GM12878 (cell line): Measurements from ENCODE around the gene CD7. TPM values are rescaled to one million over a fixed set of nuclear protein-coding genes. Genes with fewer than 3 reads are reported as not detected.

Source experiments
- ATAC-seq: fragments of 200-7000 bp; cut with Tn5 transposase; 3 replicates; pipeline ENCODE4 v1.9.1; 2020; ENCODE audit warnings: mild to moderate bottlenecking, moderate library complexity
- BruUV-seq: library from RNA; stranded (reverse); fragments of 400-500 nt; replicated peaks from 2 replicates; lab custom pipeline; 2021; lab: Mats Ljungman, UMichigan
- CTCF ChIA-PET: fragments of 300-600 bp; sonication (Branson Sonifier 250); formaldehyde crosslinking; extraction: SDS; loops from one replicate; lab custom pipeline; 2021; ENCODE audit warnings: inconsistent platforms; lab: Yijun Ruan, JAX
- POLR2A ChIA-PET: fragments of 350-600 bp; formaldehyde crosslinking; extraction: SDS; loops from one replicate; lab custom pipeline; 2021; ENCODE audit warnings: inconsistent platforms; lab: Charles Lee
- RAD21 ChIA-PET: fragments of 300-600 bp; sonication (Branson Sonifier 250); formaldehyde crosslinking; loops from one replicate; lab custom pipeline; 2023; ENCODE audit warnings: antibody characterized with exemption; ENCODE audit not compliant: unreplicated experiment; lab: Charles Lee
- SMC1A ChIA-PET: fragments of 300-600 bp; sonication (Branson Sonifier 250); formaldehyde crosslinking; loops from one replicate; lab custom pipeline; 2023; ENCODE audit not compliant: unreplicated experiment, uncharacterized antibody; lab: Charles Lee
- DNase-seq: peaks from one replicate; pipeline ENCODE4 v3.0.0-alpha.2; 2011; ENCODE audit warnings: low read depth, low spot score
- FAIRE-seq: peaks from 3 replicates; lab custom pipeline; 2011; peaks lifted over from hg19 to GRCh38; lab: Jason Lieb, UNC
- H2AFZ ChIP-seq: 2 replicates; pipeline ENCODE4 v1.6.0; 2011; ENCODE audit warnings: low read depth, low read length, control low read depth; ENCODE audit not compliant: control insufficient read depth
- H3K27ac ChIP-seq: 2 replicates; pipeline ENCODE4 v1.5.1; 2011; ENCODE audit warnings: control low read depth; ENCODE audit not compliant: control insufficient read depth, insufficient read depth
- H3K27me3 ChIP-seq, 2 experiments: replicated peaks in 1 of 2; 2 replicates each; pipeline versions ENCODE4 v1.6.0 to v1.6.1; 2011; ENCODE audit warnings: low read length in 1 of 2; ENCODE audit not compliant: control insufficient read depth in 2 of 2, insufficient read depth in 2 of 2
- H3K36me3 ChIP-seq, 2 experiments: 2 replicates each; pipeline ENCODE4 v1.5.1; 2011; ENCODE audit warnings: low read length in 1 of 2; ENCODE audit not compliant: control insufficient read depth in 2 of 2, insufficient read depth in 2 of 2
- H3K4me1 ChIP-seq: 2 replicates; pipeline ENCODE4 v1.6.1; 2011; ENCODE audit warnings: mild to moderate bottlenecking, low read length, moderate library complexity, mixed read lengths; ENCODE audit not compliant: control insufficient read depth, insufficient read depth
- H3K4me2 ChIP-seq: 2 replicates; pipeline ENCODE4 v1.6.0; 2011; ENCODE audit warnings: control low read depth; ENCODE audit not compliant: control insufficient read depth, insufficient read depth
- H3K4me3 ChIP-seq: fragments of 200-600 bp; sonication (generic); 2 replicates; pipeline ENCODE4 v1.5.1; 2016
- H3K79me2 ChIP-seq: 2 replicates; pipeline ENCODE4 v1.6.0; 2011; ENCODE audit warnings: low read length; ENCODE audit not compliant: control insufficient read depth, insufficient read depth
- H3K9ac ChIP-seq: 2 replicates; pipeline ENCODE4 v1.8.0; 2011; ENCODE audit warnings: low read length, control low read depth, mixed read lengths; ENCODE audit not compliant: control insufficient read depth, insufficient read depth
- H3K9me3 ChIP-seq: replicated peaks from 3 replicates; pipeline ENCODE4 v1.5.1; 2011; ENCODE audit warnings: mild to moderate bottlenecking, low read length; ENCODE audit not compliant: control insufficient read depth, insufficient read depth
- H4K20me1 ChIP-seq: 2 replicates; pipeline ENCODE4 v1.6.0; 2011; ENCODE audit not compliant: control insufficient read depth, insufficient read depth
- MTA3 ChIP-seq: IDR thresholded peaks from 2 replicates; pipeline ENCODE4 v1.6.1; 2012; ENCODE audit warnings: low read length, inconsistent platforms, borderline replicate concordance
- MYC ChIP-seq: IDR thresholded peaks from 2 replicates; pipeline ENCODE4 v1.6.1; 2011; ENCODE audit warnings: mild to moderate bottlenecking, low read length, moderate library complexity, inconsistent platforms; ENCODE audit not compliant: insufficient read depth, insufficient replicate concordance, insufficient read length, severe bottlenecking
- POLR2AphosphoS5 ChIP-seq: IDR thresholded peaks from 2 replicates; pipeline ENCODE4 v1.6.1; 2011; ENCODE audit warnings: mild to moderate bottlenecking, low read length, inconsistent platforms
- RELA ChIP-seq: fragments of 450-650 bp; IDR thresholded peaks from 2 replicates; pipeline ENCODE4 v1.8.0; 2014; ENCODE audit warnings: borderline replicate concordance; ENCODE audit not compliant: partially characterized antibody
- WGBS: methylation state at CpG from one replicate; pipeline ENCODE4 v1.1.6; 2016; ENCODE audit warnings: low lambda C conversion rate; ENCODE audit not compliant: insufficient replicate concordance, insufficient coverage; ENCODE audit errors: missing lambda C conversion rate; 5-methylcytosine and 5-hydroxymethylcytosine counted together
- in situ Hi-C: fragments of 300-500 bp; cut with MboI; formaldehyde crosslinking; loops from 9 replicates; pipeline ENCODE4 v1.14.3; 2018; ENCODE audit warnings: mixed read lengths
- intact Hi-C: fragments of 100-400 bp; cut with micrococcal nuclease; formaldehyde crosslinking; loops from one replicate; pipeline ENCODE4 v1.14.2; 2022; ENCODE audit not compliant: unreplicated experiment
- polyA plus RNA-seq, 11 experiments: library from polyadenylated mRNA; depleted of rRNA in 4 of 11; unstranded in 6 of 11; stranded (reverse) in 5 of 11; fragments of >200 nt; fragmentation: Nextera tagmentation in 4 of 11; fragmentation: Illumina TruSeq in 1 of 11; extraction: Ambion mirVana in 4 of 11; extraction: Trizol in 1 of 11; gene quantifications; 1 replicate in 1 of 11; 2 replicates in 10 of 11; pipeline versions ENCODE4 v1.2.1 to v1.2.3, GENCODE V29; 2011 to 2016; ENCODE audit warnings: inconsistent platforms in 2 of 11, missing spikeins in 2 of 11, low read depth in 1 of 11
- total RNA-seq, 4 experiments: library from RNA; depleted of rRNA in 3 of 4; stranded (reverse); fragments of >200 nt in 3 of 4; fragmentation: Illumina TruSeq in 1 of 4; extraction: Trizol in 1 of 4; gene quantifications; 2 replicates each; pipeline versions ENCODE4 v1.2.1 to v1.2.3, GENCODE V29; 2013 to 2021
- TF ChIP-seq, protein P1 (sequence below): fragments of 450-650 bp; IDR thresholded peaks from 2 replicates; pipeline ENCODE4 v1.6.1; 2016; ENCODE audit warnings: mild to moderate bottlenecking
- TF ChIP-seq, protein P2 (sequence below): fragments of 450-650 bp; IDR thresholded peaks from 2 replicates; pipeline ENCODE4 v1.6.1; 2017; ENCODE audit warnings: mild to moderate bottlenecking
- TF ChIP-seq, protein P3 (sequence below): fragments of 450-650 bp; IDR thresholded peaks from 2 replicates; pipeline ENCODE4 v1.6.1; 2017; ENCODE audit warnings: low read depth, mild to moderate bottlenecking, moderate library complexity
- TF ChIP-seq, protein P4 (sequence below): fragments of 450-650 bp; IDR thresholded peaks from 2 replicates; pipeline ENCODE4 v1.6.1; 2018; ENCODE audit warnings: mild to moderate bottlenecking, low read depth, moderate library complexity; ENCODE audit not compliant: partially characterized antibody

Gene CD7
- total and polyA plus RNA-seq, 10 of the 15 experiments (the other 5 are each of a cell fraction or from before 2014, with no cell fraction given): 0.33 TPM; not detected in 9

DNA sequence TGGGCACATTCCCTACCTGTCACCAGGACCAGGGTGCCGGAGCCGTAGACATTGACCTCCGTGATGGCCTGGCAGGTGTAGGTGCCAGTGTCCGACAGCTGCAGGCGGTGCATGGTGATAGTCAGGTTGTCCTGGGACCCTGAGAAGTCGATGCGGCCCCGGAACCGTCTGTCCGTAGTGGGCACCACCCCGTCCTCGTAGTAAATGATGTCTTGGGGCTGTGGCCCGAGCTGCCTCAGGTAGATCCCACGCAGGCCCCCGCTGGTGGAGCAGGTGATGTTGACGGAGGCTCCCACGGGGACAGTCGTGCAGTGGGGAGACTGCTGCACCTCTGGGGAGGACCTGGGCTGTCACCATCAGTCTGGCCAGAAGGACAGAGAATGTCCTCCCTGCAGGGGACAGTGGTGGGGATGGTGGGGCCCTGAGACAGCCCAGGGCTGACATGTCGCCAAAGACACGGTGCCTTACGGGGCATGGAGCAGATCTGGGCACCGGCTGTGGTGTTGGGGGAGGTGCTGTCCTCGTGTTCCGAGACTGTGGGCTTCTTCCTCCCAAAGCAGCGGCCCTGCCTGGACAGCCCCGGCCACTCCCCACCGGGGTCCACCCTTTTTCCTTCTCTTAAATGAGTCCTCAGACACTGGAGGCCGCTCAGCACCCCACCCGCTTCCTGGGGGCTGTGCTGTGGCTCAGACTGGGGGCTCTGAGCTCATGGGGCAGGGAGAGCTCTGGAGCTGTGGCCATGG, 586 bp downstream of the CD7 start (continued):
- TF ChIP-seq, protein P1, sequence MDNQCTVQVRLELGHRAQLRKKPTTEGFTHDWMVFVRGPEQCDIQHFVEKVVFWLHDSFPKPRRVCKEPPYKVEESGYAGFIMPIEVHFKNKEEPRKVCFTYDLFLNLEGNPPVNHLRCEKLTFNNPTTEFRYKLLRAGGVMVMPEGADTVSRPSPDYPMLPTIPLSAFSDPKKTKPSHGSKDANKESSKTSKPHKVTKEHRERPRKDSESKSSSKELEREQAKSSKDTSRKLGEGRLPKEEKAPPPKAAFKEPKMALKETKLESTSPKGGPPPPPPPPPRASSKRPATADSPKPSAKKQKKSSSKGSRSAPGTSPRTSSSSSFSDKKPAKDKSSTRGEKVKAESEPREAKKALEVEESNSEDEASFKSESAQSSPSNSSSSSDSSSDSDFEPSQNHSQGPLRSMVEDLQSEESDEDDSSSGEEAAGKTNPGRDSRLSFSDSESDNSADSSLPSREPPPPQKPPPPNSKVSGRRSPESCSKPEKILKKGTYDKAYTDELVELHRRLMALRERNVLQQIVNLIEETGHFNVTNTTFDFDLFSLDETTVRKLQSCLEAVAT: no peak
- TF ChIP-seq RELA: no peak
- no peak for TF ChIP-seq MTA3
- TF ChIP-seq, protein P2, sequence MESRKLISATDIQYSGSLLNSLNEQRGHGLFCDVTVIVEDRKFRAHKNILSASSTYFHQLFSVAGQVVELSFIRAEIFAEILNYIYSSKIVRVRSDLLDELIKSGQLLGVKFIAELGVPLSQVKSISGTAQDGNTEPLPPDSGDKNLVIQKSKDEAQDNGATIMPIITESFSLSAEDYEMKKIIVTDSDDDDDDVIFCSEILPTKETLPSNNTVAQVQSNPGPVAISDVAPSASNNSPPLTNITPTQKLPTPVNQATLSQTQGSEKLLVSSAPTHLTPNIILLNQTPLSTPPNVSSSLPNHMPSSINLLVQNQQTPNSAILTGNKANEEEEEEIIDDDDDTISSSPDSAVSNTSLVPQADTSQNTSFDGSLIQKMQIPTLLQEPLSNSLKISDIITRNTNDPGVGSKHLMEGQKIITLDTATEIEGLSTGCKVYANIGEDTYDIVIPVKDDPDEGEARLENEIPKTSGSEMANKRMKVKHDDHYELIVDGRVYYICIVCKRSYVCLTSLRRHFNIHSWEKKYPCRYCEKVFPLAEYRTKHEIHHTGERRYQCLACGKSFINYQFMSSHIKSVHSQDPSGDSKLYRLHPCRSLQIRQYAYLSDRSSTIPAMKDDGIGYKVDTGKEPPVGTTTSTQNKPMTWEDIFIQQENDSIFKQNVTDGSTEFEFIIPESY: no peak
- no peak for TF ChIP-seq MYC
- TF ChIP-seq, all 136 proteins: peak for 0

DNA sequence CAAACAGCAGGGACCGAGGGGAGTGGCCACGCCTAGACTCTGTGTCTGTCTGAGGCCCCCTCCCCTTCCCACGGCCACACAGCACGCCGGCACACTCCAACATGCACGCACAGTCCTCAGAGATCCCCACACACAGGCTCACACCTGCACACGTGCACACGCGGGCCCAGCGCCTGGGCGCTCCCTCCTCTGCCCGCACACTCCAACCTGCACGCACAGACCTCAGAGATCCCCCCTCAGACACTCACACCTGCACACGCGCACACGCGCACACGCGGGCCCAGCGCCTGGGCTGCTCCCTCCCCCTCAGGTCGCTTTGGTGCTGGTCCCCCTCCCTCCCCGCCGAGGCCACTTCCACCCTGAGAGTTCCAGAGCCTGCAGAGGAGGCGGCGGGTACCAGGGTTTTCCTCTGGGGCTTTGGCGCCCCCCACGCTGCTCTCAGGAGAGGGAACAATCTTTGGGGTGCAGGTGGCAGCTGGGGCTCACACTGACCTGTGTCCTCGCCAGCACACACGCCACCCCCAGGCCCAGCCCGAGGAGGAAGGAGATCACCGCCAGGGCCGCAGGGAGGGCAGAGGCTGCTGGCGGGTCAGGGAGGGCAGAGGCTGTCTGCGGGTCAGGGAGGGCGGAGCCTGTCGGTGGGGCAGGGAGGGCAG, 1.6 kb downstream of the CD7 start:
- FAIRE-seq (no peak), DNase-seq (no peak), ATAC-seq (peak; percentile 56)
- H3K4me2 ChIP-seq: no peak overlapping the region
- H3K27me3 ChIP-seq: peaks cover 0 to 2% of the 10 kb centered on the region in 2 experiments; a peak in 2 of 4 replicates
- H3K9me3 ChIP-seq: no peaks in the 10 kb centered on the region; the same call in 2 of the 3 replicates
- in situ Hi-C loops (no loop called here), intact Hi-C loops (no loop called here)
- no peak overlapping the region for H2AFZ ChIP-seq
- ChIA-PET POLR2A (interaction anchor here (6.2 kb wide), 1 partner anchor 14 kb away, joined by 32 read pairs; no protein-coding TSS in a partner anchor), RAD21 (interaction anchor here (2.4 kb wide), 1 partner anchor 13 kb away, joined by 7 read pairs; no protein-coding TSS in a partner anchor), SMC1A (interaction anchor here (2.2 kb wide), 1 partner anchor 15 kb away, joined by 10 read pairs; no protein-coding TSS in a partner anchor), CTCF (interaction anchor here (2.0 kb wide), 1 partner anchor 80 kb away, joined by 5 read pairs; no protein-coding TSS in a partner anchor)
- WGBS: 8% methylated on average over 34 of the region's 36 CpGs
- no peaks in the 10 kb centered on the region for H3K36me3 ChIP-seq
- H3K27ac ChIP-seq: no peak overlapping the region
- no peaks in the 10 kb centered on the region for H4K20me1 ChIP-seq
- no peaks in the 10 kb centered on the region for H3K79me2 ChIP-seq
- no peaks in the 10 kb centered on the region for H3K4me1 ChIP-seq
- H3K9ac ChIP-seq: no peak overlapping the region
- BruUV-seq: no TSS peak
- H3K4me3 ChIP-seq: no peak overlapping the region
- no peak for TF ChIP-seq POLR2AphosphoS5
- TF ChIP-seq, protein P3, sequence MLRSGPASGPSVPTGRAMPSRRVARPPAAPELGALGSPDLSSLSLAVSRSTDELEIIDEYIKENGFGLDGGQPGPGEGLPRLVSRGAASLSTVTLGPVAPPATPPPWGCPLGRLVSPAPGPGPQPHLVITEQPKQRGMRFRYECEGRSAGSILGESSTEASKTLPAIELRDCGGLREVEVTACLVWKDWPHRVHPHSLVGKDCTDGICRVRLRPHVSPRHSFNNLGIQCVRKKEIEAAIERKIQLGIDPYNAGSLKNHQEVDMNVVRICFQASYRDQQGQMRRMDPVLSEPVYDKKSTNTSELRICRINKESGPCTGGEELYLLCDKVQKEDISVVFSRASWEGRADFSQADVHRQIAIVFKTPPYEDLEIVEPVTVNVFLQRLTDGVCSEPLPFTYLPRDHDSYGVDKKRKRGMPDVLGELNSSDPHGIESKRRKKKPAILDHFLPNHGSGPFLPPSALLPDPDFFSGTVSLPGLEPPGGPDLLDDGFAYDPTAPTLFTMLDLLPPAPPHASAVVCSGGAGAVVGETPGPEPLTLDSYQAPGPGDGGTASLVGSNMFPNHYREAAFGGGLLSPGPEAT: no peak
- TF ChIP-seq, protein P4, sequence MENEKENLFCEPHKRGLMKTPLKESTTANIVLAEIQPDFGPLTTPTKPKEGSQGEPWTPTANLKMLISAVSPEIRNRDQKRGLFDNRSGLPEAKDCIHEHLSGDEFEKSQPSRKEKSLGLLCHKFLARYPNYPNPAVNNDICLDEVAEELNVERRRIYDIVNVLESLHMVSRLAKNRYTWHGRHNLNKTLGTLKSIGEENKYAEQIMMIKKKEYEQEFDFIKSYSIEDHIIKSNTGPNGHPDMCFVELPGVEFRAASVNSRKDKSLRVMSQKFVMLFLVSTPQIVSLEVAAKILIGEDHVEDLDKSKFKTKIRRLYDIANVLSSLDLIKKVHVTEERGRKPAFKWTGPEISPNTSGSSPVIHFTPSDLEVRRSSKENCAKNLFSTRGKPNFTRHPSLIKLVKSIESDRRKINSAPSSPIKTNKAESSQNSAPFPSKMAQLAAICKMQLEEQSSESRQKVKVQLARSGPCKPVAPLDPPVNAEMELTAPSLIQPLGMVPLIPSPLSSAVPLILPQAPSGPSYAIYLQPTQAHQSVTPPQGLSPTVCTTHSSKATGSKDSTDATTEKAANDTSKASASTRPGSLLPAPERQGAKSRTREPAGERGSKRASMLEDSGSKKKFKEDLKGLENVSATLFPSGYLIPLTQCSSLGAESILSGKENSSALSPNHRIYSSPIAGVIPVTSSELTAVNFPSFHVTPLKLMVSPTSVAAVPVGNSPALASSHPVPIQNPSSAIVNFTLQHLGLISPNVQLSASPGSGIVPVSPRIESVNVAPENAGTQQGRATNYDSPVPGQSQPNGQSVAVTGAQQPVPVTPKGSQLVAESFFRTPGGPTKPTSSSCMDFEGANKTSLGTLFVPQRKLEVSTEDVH: no peak
